Kidney (tissue), 14 donors: ENCODE results near the gene SPEG. TPM values are rescaled to one million over a fixed set of nuclear protein-coding genes. Genes with fewer than 3 reads are reported as not detected.

Source experiments
- DNase-seq, 5 donors: peaks; one replicate each; pipeline ENCODE4 v3.0.0-alpha.2; 2013 to 2020
- FAIRE-seq: peaks from 2 replicates; lab custom pipeline; 2012; peaks lifted over from hg19 to GRCh38; lab: Jason Lieb, UNC
- H3K27ac ChIP-seq, 2 donors: one replicate each; pipeline ENCODE4 v1.7.0; 2013; ENCODE audit warnings: low read depth in 2 of 2, low read length in 2 of 2, inconsistent platforms in 1 of 2
- H3K27me3 ChIP-seq: one replicate; pipeline ENCODE4 v1.7.1; 2013; ENCODE audit warnings: low read length, inconsistent platforms; ENCODE audit not compliant: control insufficient read depth, insufficient read depth
- H3K36me3 ChIP-seq, 3 donors: one replicate each; pipeline versions ENCODE4 v1.7.0 to v1.7.1; 2013; ENCODE audit warnings: low read length in 3 of 3, control low read depth in 1 of 3, inconsistent platforms in 1 of 3; ENCODE audit not compliant: insufficient read depth in 3 of 3, control insufficient read depth in 2 of 3
- H3K4me1 ChIP-seq, 3 donors: one replicate each; pipeline versions ENCODE4 v1.7.0 to v1.7.1; 2013; ENCODE audit warnings: low read length in 3 of 3, inconsistent platforms in 1 of 3, low read depth in 1 of 3; ENCODE audit not compliant: control insufficient read depth in 2 of 3, insufficient read depth in 2 of 3
- H3K4me3 ChIP-seq, 3 donors: one replicate each; pipeline versions ENCODE4 v1.7.0 to v1.8.1; 2013; ENCODE audit warnings: low read length in 3 of 3, control low read depth in 1 of 3, inconsistent platforms in 1 of 3
- H3K9ac ChIP-seq, 3 donors: one replicate each; pipeline versions ENCODE4 v1.7.0 to v1.7.1; 2013; ENCODE audit warnings: low read length in 3 of 3, control low read depth in 1 of 3, inconsistent platforms in 1 of 3
- H3K9me3 ChIP-seq, 3 donors: one replicate each; pipeline versions ENCODE4 v1.7.0 to v1.7.1; 2013; ENCODE audit warnings: low read length in 3 of 3, control low read depth in 1 of 3, inconsistent platforms in 1 of 3; ENCODE audit not compliant: control insufficient read depth in 2 of 3, insufficient read depth in 1 of 3
- intact Hi-C: fragments of 100-400 bp; cut with DNase I; formaldehyde crosslinking; loops from one replicate; pipeline ENCODE4 v1.11.1; 2022
- polyA plus RNA-seq: library from polyadenylated mRNA; stranded (reverse); fragments of 350-450 nt; fragmentation: Illumina TruSeq; extraction: RNeasy Lipid Tissue Mini Kit (QIAGEN cat#74804); gene quantifications from one replicate; pipeline ENCODE4 v1.2.3, GENCODE V29; 2014; ENCODE audit warnings: low read depth, low replicate concordance; ENCODE audit not compliant: insufficient read depth
- total RNA-seq: library from RNA; stranded (reverse); fragmentation: NEBNext Ultra II Directional; extraction: Animal tissue kit (Norgen Biotek cat#: 25700); gene quantifications from one replicate; pipeline ENCODE4 v1.2.1, GENCODE V29; 2021
- TF ChIP-seq, protein P1 (sequence below): IDR thresholded peaks from 3 replicates; pipeline ENCODE4 v1.5.1; 2012; ENCODE audit warnings: mild to moderate bottlenecking, moderate library complexity, borderline replicate concordance; ENCODE audit not compliant: insufficient read depth; ENCODE audit errors: extremely low read depth
- donor health status: control.
- donor health status: control.
- donor health status: control.
- donor health status: control.
- donor health status: control.
- donor health status: DM: yes; HTN: yes; CAD: no.
- donor health status: Normal renal cell carcinoma (clear cell type).

The SPEG gene
- total and polyA plus RNA-seq, 2 donors from 2014 or later: 13.1 to 26.6 TPM

DNA sequence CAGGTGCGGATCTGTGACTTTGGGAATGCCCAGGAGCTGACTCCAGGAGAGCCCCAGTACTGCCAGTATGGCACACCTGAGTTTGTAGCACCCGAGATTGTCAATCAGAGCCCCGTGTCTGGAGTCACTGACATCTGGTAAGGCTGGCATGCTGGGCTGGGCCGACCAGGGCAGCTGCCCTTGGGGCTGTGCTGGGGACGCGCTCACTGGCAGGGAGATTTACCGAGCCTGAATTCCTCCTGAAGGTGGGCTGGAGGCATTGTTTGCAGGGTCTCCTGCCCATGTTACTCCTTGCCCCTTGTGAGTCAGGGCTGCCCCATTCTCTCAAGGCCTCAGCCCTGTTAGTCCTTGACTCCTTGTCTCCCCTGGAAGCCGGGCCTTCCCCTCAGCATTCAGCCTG, 45.4 kb downstream of the SPEG start:
- Histone ChIP-seq H3K27ac (no peak overlapping the region), H3K27me3 (no peaks in the 10 kb centered on the region), H3K9ac (no peak overlapping the region), H3K9me3 (no peaks in the 10 kb centered on the region), H3K4me3 (no peak overlapping the region), H3K36me3 (no peaks in the 10 kb centered on the region), H3K4me1 (peaks cover 0 to 4% (median 0%) of the 10 kb centered on the region in 3 donors)
- intact Hi-C loops: no loop called here
- DNase-seq: no peak
- TF ChIP-seq, protein P1, sequence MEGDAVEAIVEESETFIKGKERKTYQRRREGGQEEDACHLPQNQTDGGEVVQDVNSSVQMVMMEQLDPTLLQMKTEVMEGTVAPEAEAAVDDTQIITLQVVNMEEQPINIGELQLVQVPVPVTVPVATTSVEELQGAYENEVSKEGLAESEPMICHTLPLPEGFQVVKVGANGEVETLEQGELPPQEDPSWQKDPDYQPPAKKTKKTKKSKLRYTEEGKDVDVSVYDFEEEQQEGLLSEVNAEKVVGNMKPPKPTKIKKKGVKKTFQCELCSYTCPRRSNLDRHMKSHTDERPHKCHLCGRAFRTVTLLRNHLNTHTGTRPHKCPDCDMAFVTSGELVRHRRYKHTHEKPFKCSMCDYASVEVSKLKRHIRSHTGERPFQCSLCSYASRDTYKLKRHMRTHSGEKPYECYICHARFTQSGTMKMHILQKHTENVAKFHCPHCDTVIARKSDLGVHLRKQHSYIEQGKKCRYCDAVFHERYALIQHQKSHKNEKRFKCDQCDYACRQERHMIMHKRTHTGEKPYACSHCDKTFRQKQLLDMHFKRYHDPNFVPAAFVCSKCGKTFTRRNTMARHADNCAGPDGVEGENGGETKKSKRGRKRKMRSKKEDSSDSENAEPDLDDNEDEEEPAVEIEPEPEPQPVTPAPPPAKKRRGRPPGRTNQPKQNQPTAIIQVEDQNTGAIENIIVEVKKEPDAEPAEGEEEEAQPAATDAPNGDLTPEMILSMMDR: no peak
- no peak for FAIRE-seq

DNA sequence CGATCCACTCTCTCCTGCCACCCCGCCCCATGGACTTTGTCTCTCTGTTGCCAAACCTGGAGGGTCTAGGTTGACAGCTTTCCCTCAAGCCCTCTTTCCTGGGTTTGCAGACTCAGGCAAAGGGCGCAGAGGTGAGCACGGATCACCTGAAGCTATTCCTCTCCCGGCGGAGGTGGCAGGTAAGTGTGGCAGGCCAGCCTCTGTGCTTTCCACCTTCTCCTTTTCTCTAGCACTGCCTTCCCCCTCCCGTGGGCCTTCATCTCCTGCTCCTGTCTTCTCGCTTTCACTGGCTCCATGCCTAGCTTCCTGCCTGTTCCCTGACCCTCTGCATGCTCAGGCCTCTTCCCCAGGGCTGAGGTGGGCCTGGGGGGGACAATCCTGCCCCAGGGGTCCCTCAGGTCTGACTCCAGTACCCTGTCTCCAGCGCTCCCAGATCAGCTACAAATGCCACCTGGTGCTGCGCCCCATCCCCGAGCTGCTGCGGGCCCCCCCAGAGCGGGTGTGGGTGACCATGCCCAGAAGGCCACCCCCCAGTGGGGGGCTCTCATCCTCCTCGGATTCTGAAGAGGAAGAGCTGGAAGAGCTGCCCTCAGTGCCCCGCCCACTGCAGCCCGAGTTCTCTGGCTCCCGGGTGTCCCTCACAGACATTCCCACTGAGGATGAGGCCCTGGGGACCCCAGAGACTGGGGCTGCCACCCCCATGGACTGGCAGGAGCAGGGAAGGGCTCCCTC, 48.2 kb downstream of the SPEG start:
- no peaks in the 10 kb centered on the region for H3K9me3 ChIP-seq
- intact Hi-C loops: no loop called here
- H3K27ac ChIP-seq: no peak overlapping the region
- H3K4me3 ChIP-seq: no peak overlapping the region
- H3K36me3 ChIP-seq: no peaks in the 10 kb centered on the region
- TF ChIP-seq, protein P1: no peak
- H3K9ac ChIP-seq: no peak overlapping the region
- FAIRE-seq (no peak), DNase-seq (no peak)
- peaks cover 7% of the 10 kb centered on the region for H3K27me3 ChIP-seq
- peaks cover 0 to 4% (median 0%) of the 10 kb centered on the region in 3 donors for H3K4me1 ChIP-seq

DNA sequence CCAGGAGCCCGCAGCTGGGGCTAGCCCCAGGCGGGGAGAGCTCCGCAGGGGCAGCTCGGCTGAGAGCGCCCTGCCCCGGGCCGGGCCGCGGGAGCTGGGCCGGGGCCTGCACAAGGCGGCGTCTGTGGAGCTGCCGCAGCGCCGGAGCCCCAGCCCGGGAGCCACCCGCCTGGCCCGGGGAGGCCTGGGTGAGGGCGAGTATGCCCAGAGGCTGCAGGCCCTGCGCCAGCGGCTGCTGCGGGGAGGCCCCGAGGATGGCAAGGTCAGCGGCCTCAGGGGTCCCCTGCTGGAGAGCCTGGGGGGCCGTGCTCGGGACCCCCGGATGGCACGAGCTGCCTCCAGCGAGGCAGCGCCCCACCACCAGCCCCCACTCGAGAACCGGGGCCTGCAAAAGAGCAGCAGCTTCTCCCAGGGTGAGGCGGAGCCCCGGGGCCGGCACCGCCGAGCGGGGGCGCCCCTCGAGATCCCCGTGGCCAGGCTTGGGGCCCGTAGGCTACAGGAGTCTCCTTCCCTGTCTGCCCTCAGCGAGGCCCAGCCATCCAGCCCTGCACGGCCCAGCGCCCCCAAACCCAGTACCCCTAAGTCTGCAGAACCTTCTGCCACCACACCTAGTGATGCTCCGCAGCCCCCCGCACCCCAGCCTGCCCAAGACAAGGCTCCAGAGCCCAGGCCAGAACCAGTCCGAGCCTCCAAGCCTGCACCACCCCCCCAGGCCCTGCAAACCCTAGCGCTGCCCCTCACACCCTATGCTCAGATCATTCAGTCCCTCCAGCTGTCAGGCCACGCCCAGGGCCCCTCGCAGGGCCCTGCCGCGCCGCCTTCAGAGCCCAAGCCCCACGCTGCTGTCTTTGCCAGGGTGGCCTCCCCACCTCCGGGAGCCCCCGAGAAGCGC, 49.1 kb downstream of the SPEG start:
- intact Hi-C loops: no loop called here
- DNase-seq (no peak), FAIRE-seq (no peak)
- peaks cover 0 to 4% (median 0%) of the 10 kb centered on the region in 3 donors for H3K4me1 ChIP-seq
- no peak overlapping the region for H3K27ac ChIP-seq
- peaks cover 7% of the 10 kb centered on the region for H3K27me3 ChIP-seq
- no peaks in the 10 kb centered on the region for H3K9me3 ChIP-seq
- no peaks in the 10 kb centered on the region for H3K36me3 ChIP-seq
- H3K9ac ChIP-seq: no peak overlapping the region
- H3K4me3 ChIP-seq: no peak overlapping the region
- TF ChIP-seq, protein P1: no peak
